ENCODE measurements around the gene ZNF600.
A peak's percentile ranks its signal among the peaks of the same experiment; 100 is the strongest.
"Not testable (repeated sequence)": the region's sequence is repeated elsewhere in the genome, so short reads cannot be mapped to it uniquely, and the experiment has no call there.

The ZNF600 gene

DNA sequence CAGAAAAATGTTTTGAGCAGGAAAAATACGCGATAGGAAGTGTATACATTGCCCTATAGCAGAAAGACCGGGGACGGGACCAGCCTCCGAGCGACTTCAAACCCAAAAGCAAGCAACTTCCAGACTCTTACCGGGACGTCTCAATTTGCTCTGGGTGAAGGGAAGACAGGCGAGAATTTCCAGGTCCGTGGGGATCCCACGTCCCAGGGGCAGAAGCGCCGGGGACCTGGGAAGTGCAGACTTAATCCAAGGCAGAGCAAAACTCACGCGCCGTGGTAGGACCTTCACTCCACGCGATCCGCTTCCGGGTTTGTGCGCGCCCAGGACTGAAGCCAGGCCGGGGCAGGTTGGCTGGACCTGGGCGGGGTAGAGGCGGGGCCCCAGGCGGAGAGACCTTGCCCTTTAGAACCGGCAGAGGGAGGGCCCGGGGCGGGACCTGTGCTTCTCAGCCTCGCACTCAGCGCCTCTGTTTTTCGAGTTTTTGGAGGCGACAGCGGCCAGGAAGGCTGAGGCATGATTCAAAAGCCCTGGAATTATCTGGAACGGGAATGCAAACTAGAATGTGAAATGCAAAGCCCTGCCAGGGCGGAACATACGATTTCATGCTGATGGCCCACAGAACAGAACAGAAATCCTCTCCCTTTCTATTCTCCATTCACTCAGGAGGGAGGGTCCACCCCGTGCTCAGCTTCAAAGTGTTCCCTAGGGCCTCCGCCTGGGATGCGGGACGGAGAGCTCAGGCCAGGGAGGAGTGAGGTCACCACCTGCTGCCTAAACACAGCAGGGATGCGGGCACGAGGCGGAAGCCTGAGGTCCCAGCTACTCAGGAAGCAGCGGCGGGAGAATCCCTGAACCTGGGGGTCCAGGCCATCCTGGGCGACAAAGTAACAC lies at the start of gene ZNF600:
ZNF600 (minus strand) TSS at position 328 of the 891 bp plus-strand sequence. CDS start 7,903 bp downstream, outside the sequence.
- peak; percentile 85 for DNase-seq

DNA sequence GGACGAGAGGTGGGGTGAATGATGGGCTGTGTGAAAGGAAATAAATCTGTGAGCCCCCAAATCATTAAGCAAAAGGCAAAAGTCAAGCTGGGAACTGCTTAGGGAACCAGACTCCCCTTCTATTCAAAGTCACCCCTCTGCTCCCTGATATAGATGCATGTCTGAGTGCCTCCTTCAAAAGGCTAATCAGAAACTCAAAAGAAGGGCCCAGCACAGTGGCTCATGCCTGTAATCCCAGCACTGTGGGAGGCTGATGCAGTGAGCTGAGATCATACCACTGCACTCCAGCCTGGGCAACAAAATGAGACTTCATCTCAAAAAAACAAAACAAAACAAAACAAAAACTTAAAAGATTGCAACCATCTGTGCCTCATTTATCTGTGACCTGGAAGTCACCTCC lies 47.7 kb upstream of the ZNF600 start:
- DNase-seq: not testable (repeated sequence)

DNA sequence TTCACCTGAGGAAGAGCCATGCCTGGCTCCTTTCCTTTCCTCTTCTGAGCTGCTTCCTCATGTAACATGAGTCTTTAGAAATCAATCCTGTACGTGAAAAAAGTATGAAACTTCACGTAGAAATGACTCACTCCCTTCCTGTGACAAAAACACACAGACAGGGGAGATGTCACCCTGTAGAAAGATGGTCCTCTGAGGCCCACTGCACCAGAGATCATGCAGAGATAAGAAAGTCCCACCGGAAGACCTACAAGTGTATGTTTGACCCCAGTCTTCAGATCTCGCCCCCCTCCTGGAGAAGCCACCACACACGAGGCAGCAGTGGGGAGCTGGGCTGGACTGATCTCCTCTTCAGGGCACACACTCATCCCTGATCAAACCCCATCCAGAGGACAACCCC lies 47.0 kb upstream of the ZNF600 start:
- not testable (repeated sequence) for DNase-seq

DNA sequence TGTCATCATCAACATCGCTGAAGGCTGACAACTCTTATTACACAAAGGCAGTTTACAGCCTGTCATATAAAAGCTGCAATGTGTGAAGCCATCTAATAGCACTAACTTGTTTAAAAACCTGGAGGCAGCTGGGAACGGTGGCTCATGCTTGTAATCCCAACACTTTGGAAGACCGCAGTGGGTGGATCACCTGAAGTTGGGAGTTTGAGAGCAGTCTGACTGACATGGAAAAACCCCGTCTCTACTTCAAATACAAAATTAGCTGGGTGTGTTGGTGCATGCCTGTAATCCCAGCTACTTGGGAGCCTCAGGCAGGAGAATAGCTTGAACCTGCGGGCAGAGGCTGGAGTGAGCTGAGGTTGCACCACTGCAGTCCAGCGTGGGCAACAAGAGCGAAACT lies 43.3 kb upstream of the ZNF600 start:
- DNase-seq: not testable (repeated sequence)

DNA sequence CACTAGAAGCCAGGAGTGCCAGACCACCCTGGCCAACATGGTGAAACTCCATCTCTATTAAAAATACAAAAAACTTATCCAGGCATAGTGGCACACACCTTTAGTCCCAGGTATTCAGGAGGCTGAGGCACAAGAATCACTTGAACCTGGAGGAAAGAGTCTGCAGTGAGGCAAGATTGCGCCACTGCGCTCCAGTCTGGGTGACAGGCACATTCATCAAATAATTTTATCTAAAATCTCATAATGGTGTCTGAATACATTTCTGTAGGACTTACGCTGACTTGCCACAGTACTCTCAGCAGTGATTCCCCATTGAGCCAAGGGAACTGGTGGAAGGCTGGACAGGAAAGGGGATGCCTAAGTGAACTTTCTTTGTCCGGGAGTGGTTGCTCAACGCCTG lies 39.2 kb upstream of the ZNF600 start:
- DNase-seq: no peak

DNA sequence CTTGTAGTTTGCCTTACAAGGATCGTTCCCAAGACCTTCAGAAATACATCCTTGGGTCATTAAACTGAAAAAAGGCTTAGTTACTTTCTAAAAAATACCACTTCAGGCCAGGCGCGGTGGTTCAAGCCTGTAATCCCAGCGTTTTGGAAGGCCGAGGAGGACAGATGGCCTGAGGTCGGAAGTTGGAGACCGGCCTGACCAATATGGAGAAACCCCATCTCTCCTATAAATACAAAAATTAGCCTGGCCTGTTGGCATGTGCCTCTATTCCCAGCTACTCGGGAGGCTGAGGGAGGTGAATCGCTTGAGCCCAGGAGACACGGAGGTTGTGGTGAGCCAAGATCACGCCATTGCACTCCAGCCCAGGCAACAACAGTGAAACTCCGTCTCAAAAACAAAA lies 37.1 kb upstream of the ZNF600 start:
- DNase-seq: no peak

DNA sequence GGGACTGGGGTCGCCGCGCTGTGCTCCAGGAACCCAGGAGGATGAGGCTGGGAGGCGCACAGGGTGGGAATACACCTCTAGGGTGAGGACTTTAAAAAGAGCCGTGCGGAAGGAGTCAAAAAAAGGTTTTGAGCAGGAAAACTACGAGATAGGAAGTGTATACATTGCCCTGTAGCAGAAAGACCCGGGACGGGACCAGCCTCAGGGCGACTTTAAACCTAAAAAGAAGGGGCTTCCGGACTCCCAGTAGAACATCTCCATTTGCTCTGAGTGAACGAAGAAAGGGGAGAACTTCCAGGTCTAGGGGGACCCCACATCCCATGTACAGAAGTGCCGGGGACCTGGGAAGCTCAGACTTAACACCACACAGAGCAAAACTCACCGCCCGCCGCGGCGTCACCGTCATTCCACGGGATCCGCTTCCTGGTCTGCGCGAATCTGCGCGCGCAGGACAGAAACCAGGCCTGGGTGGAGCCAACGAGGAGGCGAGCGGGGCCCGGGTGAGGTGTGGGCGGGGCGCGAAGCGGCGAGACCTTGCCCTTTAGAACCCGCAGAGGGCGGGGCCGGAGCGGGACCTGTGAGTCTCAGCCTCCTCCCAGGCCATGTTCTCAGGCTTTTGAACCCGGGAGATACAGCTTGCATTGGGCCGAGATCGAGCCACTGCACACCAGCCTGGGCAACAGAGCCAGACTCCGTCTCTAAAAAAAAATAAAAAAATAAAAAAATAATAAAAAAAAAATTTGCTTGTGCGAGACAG lies 34.8 kb upstream of the ZNF600 start, which contains the start of gene ZNF28:
ZNF28 (minus strand) TSS at position 430 of the 757 bp plus-strand sequence. CDS start 3,675 bp downstream, outside the sequence.
- peak; percentile 74 for DNase-seq

DNA sequence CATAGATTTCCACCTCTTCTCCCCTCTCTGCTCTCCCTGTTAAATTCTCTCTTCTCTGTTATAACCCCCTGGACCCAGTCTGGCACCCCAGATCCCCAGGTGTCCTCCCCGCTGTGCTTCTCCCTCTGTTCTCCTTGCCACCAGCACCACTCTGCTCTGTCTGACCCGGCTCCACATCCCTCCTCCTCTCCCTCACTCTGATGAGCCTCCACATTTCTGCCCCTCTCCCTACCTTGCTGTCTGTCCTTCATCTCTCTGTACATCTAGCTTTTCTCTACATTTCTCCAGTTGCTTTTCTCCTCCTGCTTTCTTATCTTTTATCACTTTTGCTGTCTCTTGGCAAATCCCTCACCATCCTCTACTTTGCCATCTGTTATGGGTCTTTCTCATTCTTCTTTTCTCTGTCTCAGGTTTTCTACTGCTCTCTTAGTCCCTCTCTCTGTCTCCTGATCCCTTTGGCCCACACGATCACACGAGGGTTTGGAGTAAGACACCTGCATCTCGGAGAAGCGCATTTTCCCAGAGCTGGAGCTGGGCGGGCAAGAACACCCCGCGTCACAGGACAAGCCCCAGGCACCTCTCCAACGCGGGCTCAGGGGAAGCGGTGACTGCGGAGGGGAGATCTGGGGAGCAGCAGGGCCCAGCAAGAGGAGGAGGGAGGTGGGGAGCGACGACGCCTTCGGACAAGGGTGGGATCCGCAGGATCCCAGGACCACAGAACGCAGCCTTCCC lies 34.0 kb upstream of the ZNF600 start:
- DNase-seq: peak; percentile 47

DNA sequence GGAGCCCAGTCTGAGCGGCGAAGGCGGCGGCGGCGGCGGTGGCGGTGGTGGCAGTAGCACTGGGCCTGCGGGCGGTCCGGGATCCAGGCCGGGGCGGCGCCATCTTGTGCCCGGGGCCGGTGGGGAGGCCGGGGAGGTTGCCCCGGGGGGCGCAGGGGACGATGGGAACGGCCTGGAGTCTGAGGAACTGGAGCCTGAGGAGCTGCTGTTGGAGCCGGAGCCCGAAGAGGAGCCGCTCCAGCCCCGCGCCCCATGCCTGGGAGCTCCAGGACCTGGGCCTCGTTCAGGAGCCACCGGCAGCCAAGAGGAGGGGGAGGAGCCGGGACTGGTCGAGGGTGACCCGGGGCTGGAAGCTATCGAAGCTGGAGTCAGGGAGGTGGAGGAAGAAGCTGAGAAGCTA lies 23.2 kb upstream of the ZNF600 start:
- no peak for DNase-seq

DNA sequence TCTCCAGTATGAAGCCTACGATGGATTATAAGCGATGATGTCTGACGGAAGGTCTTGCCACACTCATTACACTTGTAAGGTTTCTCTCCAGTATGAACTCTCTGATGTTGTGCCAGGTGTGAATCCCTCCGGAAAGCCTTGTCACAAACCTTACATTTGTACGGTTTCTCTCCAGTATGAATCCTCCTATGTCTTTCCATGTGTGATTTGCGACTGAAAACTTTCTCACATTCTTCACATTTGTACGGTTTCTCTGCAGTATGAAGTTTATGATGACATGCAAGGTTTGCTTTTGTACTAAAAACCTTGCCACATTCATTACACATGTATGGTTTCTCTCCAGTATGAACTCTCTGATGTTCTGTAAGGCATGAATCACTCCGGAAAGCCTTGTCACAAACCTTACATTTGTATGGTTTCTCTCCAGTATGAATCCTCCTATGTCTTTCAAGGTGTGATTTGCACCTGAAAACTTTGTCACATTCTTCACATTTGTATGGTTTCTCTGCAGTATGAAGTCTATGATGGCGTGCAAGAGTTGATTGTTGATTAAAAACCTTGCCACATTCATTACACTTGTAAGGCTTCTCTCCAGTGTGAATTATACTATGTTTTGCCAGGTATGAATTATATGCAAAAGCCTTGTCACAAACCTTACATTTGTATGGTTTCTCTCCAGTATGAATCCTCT lies 13.5 kb upstream of the ZNF600 start:
- not testable (repeated sequence) for DNase-seq

DNA sequence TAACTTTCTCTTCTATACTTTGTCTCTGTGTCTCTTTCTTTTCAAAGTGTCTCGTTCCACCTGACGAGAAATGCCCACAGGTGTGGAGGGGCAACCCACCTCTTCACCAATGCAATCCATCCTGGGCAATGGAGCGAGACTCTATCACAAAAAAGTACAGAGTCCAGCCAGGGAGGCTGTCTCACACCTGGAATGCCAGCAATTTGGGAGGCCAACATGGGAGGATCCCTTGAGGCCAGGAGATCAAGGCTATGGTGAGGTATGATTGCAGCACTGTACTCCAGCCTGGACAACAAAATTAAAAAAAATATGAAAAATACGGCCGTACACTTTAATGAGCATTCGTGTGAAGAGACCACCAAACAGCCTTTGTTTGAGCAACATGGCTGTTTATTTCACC lies 2.8 kb upstream of the ZNF600 start:
- no peak for DNase-seq

DNA sequence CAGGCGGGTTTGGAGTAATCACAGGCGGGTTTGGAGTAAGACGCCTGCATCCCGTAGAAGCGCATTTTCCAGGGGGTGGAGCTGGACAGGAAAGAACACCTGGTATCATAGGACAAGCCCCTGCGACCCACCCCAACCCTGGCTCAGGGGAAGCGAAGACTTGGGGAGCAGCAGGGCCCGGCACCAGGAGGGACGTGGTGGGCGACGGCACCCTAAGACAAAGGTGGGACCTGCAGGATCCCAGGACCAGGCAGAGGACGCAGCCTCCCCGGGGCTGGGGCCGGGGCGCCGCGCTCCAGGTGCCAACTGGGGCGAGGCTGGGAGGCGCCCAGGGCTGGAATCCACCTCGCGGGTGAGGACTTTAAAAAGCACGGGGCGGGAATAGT lies 520 bp downstream of the ZNF600 start:
- peak; percentile 2 for DNase-seq

DNA sequence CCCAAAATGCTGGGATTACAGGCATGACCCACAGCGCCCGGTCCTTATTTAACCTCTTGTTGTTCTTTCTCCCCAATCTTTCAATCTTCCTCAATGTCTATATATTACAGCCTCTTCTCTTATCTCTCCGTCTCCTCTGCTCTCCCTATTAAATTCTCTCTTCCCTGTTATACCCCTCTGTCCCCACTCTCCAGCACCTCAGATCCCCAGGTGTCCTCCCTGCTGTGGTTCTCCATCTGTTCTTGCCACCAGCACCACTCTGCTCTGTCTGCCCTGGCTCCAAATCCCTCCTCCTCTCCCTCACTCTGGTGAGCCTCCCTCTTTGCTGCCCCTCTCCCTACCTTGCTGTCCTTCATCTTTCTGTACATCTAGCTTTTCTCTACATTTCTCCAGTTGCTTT lies 1.1 kb downstream of the ZNF600 start:
- no peak for DNase-seq

DNA sequence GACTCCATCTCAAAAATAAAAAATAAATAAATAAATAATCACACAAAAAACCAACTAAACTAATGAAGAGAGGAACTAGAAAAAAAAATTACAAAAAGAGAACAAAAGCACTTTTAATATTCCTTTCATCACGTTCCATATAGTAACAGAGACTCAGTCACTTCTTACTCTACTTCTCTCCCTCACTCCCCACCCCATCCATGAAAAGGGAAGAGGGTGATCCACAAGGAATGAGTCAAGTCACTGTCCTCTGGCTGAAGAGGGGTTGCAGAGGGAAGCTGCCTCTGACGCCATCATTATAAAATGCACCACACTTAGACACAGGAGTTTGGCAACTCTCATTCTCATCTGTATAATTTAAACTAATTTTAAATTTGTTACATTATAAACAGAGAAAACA lies 3.7 kb downstream of the ZNF600 start:
- not testable (repeated sequence) for DNase-seq

DNA sequence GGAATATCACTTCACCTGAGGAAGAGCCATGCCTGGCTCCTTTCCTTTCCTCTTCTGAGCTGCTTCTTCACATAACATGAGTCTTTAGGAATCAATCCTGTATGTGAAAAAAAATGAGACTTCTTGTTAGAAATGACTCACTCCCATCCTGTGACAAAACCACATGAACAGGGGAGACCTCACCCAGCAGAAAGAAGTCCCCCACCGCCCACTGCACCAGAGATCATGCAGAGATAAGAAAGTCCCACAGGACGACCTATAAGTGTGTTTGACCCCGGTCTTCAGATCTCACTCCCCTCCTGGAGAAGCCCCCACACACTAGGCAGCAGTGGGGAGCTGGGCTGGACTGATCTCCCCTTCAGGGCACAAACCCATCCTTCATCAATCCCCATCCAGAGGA lies 7.8 kb downstream of the ZNF600 start:
- peak; percentile 31 for DNase-seq

DNA sequence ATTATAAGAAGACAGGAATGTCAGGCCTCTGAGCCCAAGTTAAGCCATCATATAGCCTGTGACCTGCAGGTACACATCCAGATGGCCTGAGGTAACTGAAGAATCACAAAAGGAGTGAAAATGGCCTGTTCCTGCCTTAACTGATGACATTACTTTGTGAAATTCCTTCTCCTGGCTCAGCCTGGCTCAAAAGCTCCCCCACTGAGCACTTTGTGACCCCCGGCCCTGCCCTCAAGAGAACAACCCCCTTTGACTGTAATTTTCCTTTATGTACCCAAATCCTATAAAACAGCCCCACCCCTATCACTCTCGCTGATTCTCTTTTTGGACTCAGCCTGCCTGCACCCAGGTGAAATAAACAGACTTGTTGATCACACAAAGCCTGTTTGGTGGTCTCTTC lies 30.1 kb downstream of the ZNF600 start:
- not testable (repeated sequence) for DNase-seq

DNA sequence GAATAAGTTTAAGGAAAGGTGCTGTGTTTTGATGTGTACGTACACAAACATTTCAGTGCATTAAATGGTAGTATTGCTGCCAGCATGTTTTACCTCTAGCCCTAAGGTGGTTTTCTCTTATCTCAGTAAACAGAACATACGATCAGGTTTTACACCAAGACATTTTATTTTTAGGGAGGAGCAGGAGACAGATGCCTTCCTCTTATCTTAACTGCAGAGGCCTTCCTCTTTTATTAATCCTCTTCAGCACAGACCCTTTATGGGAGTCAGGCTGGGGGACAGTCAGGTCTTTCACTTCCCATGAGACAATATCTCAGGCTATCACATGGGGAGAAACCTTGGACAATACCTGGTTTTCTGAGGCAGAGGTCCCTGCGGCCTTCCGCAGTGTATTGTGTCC lies 36.8 kb downstream of the ZNF600 start:
- no peak for DNase-seq

DNA sequence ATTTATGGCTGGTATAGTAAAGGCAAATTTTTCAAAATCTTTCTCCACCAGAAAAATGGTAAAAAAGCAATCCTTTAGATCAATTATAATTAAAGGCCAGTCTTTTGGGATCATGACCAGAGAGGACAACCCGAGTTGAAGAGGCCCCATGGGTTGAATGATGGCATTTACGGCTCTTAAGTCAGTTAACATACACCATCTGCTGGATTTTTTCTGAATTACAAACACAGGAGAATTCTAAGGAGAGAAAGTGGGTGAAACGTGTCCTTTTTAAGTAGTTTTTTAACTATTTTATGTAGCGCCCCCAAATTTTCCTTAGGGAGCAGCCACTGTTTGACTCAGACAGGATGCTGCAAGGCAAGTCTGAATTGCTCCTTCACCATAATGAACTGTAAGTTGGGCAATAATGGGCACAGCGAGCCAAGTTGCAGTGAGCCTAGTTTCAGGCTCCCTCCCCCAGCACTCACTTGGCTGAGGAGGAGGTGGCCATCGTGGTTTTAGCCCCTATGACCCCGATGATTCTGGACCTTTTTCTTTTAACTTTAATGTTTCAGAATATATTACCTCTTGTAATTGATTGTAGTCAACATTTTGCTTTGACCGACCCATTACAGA lies 38.1 kb downstream of the ZNF600 start:
- DNase-seq: no peak

DNA sequence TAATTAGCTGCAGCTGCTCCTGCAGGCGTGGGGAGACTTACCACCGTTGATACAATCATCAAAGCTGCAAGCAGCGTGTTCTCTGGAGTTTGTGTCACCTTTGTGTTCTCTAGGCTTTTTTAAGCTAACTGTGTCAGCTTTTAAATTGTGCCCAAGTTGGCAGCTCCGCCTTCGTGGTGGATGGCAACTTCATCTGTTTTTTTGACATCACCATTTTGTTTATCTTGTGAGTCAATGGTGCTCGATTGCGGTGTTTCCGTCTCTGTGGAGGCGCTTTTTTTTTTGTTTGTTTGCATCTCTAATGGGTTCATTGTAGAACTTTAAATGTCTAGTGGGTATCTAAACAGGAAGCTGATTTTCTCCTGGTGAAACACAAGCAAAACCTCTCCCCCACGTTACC lies 40.7 kb downstream of the ZNF600 start:
- not testable (repeated sequence) for DNase-seq

DNA sequence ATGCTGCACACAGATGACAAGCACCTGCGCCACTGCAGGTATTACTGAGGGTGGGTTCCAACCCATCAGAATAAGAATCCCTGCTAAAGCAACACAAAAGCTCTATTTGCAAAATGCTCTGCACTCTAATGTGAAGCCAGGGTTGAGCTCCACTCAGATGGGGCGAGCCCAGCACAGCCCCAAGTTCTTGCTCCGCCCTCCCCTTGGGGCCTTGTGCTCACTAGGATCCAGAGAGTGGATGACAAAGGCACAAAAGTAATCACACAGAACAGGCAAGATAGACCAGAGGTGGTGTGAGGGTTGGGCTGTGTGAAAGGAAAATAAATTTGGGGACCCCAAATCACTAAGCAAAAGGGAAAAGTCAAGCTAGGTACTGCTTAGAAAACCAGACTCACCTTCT lies 43.5 kb downstream of the ZNF600 start:
- DNase-seq: no peak

DNA sequence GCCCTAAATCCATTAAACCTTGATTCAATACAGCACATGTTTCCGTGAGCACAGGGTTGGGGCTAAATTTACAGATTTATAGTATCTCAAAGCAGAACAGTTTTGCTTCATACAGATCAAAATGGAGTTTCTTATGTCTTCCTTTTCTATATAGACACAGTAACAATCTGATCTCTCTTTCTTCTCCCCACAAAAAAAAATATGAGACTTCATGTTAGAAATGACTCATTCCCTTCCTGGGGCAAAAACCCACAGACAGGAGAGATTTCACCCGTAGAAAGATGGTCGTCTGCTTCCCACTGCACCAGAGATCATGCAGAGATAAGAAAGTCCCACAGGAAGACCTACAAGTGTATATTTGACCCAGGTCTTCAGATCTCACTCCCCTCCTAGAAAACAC lies 44.1 kb downstream of the ZNF600 start:
- no peak for DNase-seq

DNA sequence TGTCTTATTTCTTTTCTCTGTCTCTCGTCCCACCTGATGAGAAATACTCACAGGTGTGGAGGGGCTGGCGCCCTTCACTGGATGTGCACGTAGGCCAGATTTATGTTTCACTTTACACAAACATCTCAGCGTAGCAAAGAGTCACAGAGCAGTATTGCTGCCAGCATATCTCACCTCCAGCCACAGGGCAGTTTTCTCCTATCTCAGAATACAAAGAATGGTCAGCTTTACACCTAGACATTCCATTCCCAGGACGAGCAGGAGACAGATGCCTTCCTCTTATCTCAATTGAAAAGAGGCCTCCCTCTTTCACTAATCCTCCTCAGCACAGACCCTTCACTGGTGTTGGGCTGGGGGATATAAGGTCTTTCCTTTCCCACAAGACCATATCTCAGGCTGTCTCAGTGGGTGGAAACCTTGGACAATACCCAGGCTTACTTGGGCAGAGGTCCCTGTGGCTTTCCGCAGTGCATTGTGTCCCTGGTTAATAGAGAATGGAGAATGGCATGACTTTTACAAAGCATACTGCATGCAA lies 44.6 kb downstream of the ZNF600 start:
- DNase-seq: no peak
